Measurements from ENCODE around the gene TET2.

The TET2 gene

GRCh38 chr4:105234582-105234981 is 87.9 kb downstream of the TET2 start:
- no peak for DNase-seq (ENCODE audit: low read depth in 3 of 3)

GRCh38 chr4:105236202-105236915 is 89.7 kb downstream of the TET2 start:
- DNase-seq (ENCODE audit: low read depth in 3 of 3), result no peak

- no peak for DNase-seq (ENCODE audit: low read depth in 3 of 3)
These were observed 90.2 kb downstream of the TET2 start for GRCh38 chr4:105236916-105237311.

- DNase-seq (ENCODE audit: low read depth in 3 of 3), result no peak
These were observed 93.4 kb downstream of the TET2 start for GRCh38 chr4:105240037-105240436.

- no peak for DNase-seq (ENCODE audit: low read depth in 3 of 3)
These were observed 94.8 kb downstream of the TET2 start for GRCh38 chr4:105241451-105241850.

GRCh38 chr4:105243446-105243845 is 96.8 kb downstream of the TET2 start:
- DNase-seq (ENCODE audit: low read depth in 3 of 3), result no peak

- no peak for DNase-seq (ENCODE audit: low read depth in 3 of 3)
These were observed 100.0 kb downstream of the TET2 start for GRCh38 chr4:105246712-105247111.

- no peak for DNase-seq (ENCODE audit: low read depth in 3 of 3)
These were observed 101.9 kb downstream of the TET2 start for GRCh38 chr4:105248613-105249012.

GRCh38 chr4:105257817-105258495 is 111.3 kb downstream of the TET2 start:
- no peak for DNase-seq (ENCODE audit: low read depth in 3 of 3)

GRCh38 chr4:105265689-105266088 is 119.0 kb downstream of the TET2 start:
- no peak for DNase-seq (ENCODE audit: low read depth in 3 of 3)

- DNase-seq (ENCODE audit: low read depth in 3 of 3), result no peak
These were observed 120.6 kb downstream of the TET2 start for GRCh38 chr4:105267280-105267679.

- DNase-seq (ENCODE audit: low read depth in 3 of 3), result no peak
These were observed 125.3 kb downstream of the TET2 start for GRCh38 chr4:105272002-105272401.

- DNase-seq (ENCODE audit: low read depth in 3 of 3), result no peak
These were observed 126.6 kb downstream of the TET2 start for GRCh38 chr4:105273230-105273629.

GRCh38 chr4:105274090-105274489 is 127.4 kb downstream of the TET2 start:
- DNase-seq (ENCODE audit: low read depth in 3 of 3), result no peak

- DNase-seq (ENCODE audit: low read depth in 3 of 3), result no peak
These were observed 127.8 kb downstream of the TET2 start for GRCh38 chr4:105274504-105274903.

- DNase-seq (ENCODE audit: low read depth in 3 of 3), result no peak
These were observed 129.9 kb downstream of the TET2 start for GRCh38 chr4:105276361-105277104.

- DNase-seq (ENCODE audit: low read depth in 3 of 3), result no peak
These were observed 131.0 kb downstream of the TET2 start for GRCh38 chr4:105277702-105278101.

- no peak for DNase-seq (ENCODE audit: low read depth in 3 of 3)
These were observed 132.6 kb downstream of the TET2 start for GRCh38 chr4:105279314-105279713.

GRCh38 chr4:105280338-105281123 is 133.9 kb downstream of the TET2 start:
- no peak for DNase-seq (ENCODE audit: low read depth in 3 of 3)

- DNase-seq (ENCODE audit: low read depth in 3 of 3), result no peak
These were observed 134.4 kb downstream of the TET2 start for GRCh38 chr4:105281124-105281415.

- DNase-seq (ENCODE audit: low read depth in 3 of 3), result no peak
These were observed 135.8 kb downstream of the TET2 start for GRCh38 chr4:105282489-105282888.

- no peak for DNase-seq (ENCODE audit: low read depth in 3 of 3)
These were observed 136.8 kb downstream of the TET2 start for GRCh38 chr4:105283501-105283900.
